Right lobe of liver (tissue), 6 donors: ENCODE results near the gene NRCAM. TPM values are rescaled to one million over a fixed set of nuclear protein-coding genes. Genes with fewer than 3 reads are reported as not detected.

Source experiments
- ATAC-seq, 4 donors: fragments of 200-7000 bp; cut with Tn5 transposase; one replicate each; pipeline ENCODE4 v1.9.1; 2020; ENCODE audit warnings: mild to moderate bottlenecking in 4 of 4, moderate library complexity in 4 of 4
- DNase-seq, 3 donors: peaks; one replicate each; pipeline ENCODE4 v3.0.0-alpha.2; 2020
- H3K27ac ChIP-seq, 3 donors: fragments of 200-600 bp; one replicate each; pipeline ENCODE4 v1.8.0; 2022
- H3K27me3 ChIP-seq, 2 donors: fragments of 200-600 bp; one replicate each; pipeline ENCODE4 v1.8.0; 2022
- H3K36me3 ChIP-seq, 4 donors: fragments of 200-600 bp; sonication (generic) in 1 of 4; one replicate each; pipeline versions ENCODE4 v1.5.1 to v1.8.0; 2017 to 2022; ENCODE audit warnings: control low read depth in 1 of 4
- H3K4me1 ChIP-seq, 4 donors: fragments of 200-600 bp; sonication (generic) in 1 of 4; one replicate each; pipeline versions ENCODE4 v1.5.1 to v1.8.0; 2017 to 2022; ENCODE audit warnings: control low read depth in 1 of 4
- H3K4me3 ChIP-seq, 3 donors: fragments of 200-600 bp; one replicate each; pipeline ENCODE4 v1.8.0; 2022
- H3K9me3 ChIP-seq, 4 donors: fragments of 200-600 bp; sonication (generic) in 1 of 4; one replicate each; pipeline versions ENCODE4 v1.5.1 to v1.8.0; 2017 to 2022; ENCODE audit warnings: control low read depth in 1 of 4
- POLR2A ChIP-seq: fragments of 450-650 bp; IDR thresholded peaks from one replicate; pipeline ENCODE4 v1.6.1; 2017; ENCODE audit warnings: antibody characterized with exemption, mild to moderate bottlenecking
- WGBS: methylation state at CpG from one replicate; pipeline ENCODE4 v1.1.6; 2018; ENCODE audit warnings: low coverage, low lambda C conversion rate; ENCODE audit not compliant: insufficient coverage; ENCODE audit errors: missing lambda C conversion rate; 5-methylcytosine and 5-hydroxymethylcytosine counted together
- intact Hi-C, 2 donors: fragments of 100-400 bp; cut with DNase I; formaldehyde crosslinking; loops; one replicate each; pipeline versions ENCODE4 v1.11.2 to v1.14.1; 2022
- total RNA-seq, 6 experiments: library from RNA; depleted of rRNA in 2 of 6; stranded (reverse); fragments of >200 nt in 2 of 6; fragmentation: NEBNext Ultra II Directional in 3 of 6; extraction: Animal tissue kit (Norgen Biotek cat#: 25700) in 3 of 6; gene quantifications; one replicate each; pipeline versions ENCODE4 v1.1.0 to v1.2.4, GENCODE V29; 2016 to 2023
- TF ChIP-seq, protein P1 (sequence below), 4 donors: fragments of 200-600 bp in 3 of 4; fragments of 450-650 bp in 1 of 4; IDR thresholded peaks; one replicate each; pipeline versions ENCODE4 v1.5.1 to v1.8.0; 2016 to 2022; ENCODE audit warnings: antibody characterized with exemption in 4 of 4, mild to moderate bottlenecking in 2 of 4
- donor health status: DM: no; HTN: yes; CAD: no.
- donor health status: DM: no; HTN: no; CAD: no.
- donor health status: DM: no; HTN: no; CAD: no.
- donor health status: DM: no; HTN: yes; CAD: no.
- donor health status: DM: no; HTN: yes; CAD: no.

NRCAM gene
- total RNA-seq, 6 experiments from 2014 or later = 0.16 to 1.9 (median 0.27) TPM

DNA sequence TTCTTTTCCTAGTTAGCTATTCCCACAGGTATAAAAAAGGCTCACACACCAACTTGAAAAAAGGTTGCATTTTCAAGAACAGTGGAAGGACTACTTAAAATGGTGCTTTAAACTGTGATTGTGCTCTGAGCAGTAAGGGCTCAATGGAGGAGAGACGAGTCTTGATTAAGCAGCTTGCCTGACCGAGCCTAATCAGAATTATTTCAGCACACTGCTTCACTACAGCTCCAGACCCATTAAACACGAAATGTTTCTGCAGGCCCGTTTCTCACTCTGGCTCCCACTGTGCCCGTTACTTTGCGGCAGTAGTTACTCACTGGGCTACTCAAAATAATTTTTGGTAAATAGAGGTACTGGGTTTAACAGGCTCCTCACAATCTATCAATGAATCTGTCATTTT, 126.0 kb downstream of the NRCAM start:
- Histone ChIP-seq H3K27me3 (no peaks in the 10 kb centered on the region), H3K4me3 (no peak overlapping the region), H3K9me3 (no peaks in the 10 kb centered on the region), H3K4me1 (no peaks in the 10 kb centered on the region), H3K36me3 (no peaks in the 10 kb centered on the region), H3K27ac (no peak overlapping the region)
- ATAC-seq (no peak), DNase-seq (no peak)
- intact Hi-C loops = no loop called here
- 79% methylated on average over 6 of the region's 6 CpGs for WGBS
- TF ChIP-seq, protein P1, sequence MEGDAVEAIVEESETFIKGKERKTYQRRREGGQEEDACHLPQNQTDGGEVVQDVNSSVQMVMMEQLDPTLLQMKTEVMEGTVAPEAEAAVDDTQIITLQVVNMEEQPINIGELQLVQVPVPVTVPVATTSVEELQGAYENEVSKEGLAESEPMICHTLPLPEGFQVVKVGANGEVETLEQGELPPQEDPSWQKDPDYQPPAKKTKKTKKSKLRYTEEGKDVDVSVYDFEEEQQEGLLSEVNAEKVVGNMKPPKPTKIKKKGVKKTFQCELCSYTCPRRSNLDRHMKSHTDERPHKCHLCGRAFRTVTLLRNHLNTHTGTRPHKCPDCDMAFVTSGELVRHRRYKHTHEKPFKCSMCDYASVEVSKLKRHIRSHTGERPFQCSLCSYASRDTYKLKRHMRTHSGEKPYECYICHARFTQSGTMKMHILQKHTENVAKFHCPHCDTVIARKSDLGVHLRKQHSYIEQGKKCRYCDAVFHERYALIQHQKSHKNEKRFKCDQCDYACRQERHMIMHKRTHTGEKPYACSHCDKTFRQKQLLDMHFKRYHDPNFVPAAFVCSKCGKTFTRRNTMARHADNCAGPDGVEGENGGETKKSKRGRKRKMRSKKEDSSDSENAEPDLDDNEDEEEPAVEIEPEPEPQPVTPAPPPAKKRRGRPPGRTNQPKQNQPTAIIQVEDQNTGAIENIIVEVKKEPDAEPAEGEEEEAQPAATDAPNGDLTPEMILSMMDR (IDR thresholded peaks at IDR 0.05) = no peak
- TF ChIP-seq POLR2A = no peak

DNA sequence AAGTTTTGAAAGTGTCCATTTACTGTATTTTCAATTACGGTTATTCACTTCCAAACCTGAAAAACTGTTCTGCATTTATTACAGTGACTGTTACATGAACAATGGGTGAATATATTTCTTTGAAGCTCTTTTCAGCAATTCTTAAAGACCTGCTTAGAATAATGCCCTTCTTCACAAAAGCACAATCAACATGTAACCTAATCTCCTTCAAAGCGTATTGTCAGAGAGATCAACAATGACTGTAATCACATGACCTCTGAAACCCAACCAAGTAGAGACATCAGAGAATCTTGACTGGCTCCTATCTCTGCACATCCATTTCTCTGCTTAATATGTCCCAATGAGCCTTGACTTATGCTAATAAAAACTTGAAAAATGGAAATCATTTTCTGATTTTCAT, 126.7 kb downstream of the NRCAM start:
- H3K27me3 ChIP-seq = no peaks in the 10 kb centered on the region
- no peak overlapping the region for H3K4me3 ChIP-seq
- intact Hi-C loops = no loop called here
- no peaks in the 10 kb centered on the region for H3K4me1 ChIP-seq
- H3K27ac ChIP-seq = no peak overlapping the region
- WGBS = 88% methylated on average over 2 of the region's 2 CpGs
- no peak for TF ChIP-seq POLR2A
- TF ChIP-seq, protein P1 (IDR thresholded peaks at IDR 0.05) = no peak
- H3K36me3 ChIP-seq = no peaks in the 10 kb centered on the region
- H3K9me3 ChIP-seq = no peaks in the 10 kb centered on the region
- ATAC-seq = no peak
- no peak for DNase-seq

DNA sequence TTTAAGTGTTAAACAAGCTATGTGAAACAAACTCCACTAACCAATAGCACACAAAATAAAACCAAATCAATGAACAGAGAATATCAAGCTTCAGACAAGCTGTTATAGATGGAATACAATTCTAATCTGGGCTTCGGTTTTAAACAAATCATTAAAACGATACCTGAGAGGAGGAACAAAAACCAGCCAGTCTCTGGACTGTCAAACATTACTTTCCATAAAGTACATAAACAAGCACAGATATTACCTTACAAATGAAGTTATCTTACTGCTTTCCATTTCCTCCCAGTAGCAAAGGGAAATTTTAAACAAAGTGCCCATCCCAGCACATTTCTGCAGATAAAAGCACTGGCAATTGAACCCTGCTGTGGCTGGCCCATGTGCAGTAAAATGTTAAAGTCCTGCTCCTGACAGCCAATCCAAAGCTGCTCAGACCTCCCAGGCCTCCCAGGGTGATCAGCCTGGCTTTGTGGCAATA, 128.0 kb downstream of the NRCAM start:
- intact Hi-C loops = no loop called here
- Histone ChIP-seq H3K27ac (no peak overlapping the region), H3K27me3 (no peaks in the 10 kb centered on the region), H3K36me3 (no peaks in the 10 kb centered on the region), H3K9me3 (no peaks in the 10 kb centered on the region), H3K4me3 (no peak overlapping the region), H3K4me1 (no peaks in the 10 kb centered on the region)
- DNase-seq (no peak), ATAC-seq (no peak)
- 12% methylated on average over 2 of the region's 2 CpGs for WGBS
- TF ChIP-seq, protein P1 (IDR thresholded peaks at IDR 0.05) = no peak
- TF ChIP-seq POLR2A = no peak

DNA sequence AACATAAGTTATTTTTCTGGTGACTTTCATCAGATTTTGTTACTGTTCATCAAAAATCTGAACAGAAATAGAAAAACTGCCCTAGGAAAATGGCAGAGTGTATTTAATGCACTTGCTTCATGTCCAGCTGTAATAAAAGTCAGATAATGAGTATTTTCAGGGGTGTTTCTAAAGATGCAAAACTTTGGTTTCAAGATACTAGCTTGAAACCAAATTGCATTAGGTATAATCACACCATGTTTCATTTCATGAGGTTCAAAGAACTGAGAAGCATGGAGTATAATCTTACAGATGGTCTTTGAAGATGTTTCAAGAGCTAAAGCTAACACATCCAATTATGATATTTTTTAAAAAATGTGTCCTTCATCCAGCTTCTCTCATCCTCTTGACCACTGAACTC, 128.9 kb downstream of the NRCAM start:
- Histone ChIP-seq H3K36me3 (no peaks in the 10 kb centered on the region), H3K4me1 (no peaks in the 10 kb centered on the region), H3K27ac (no peak overlapping the region), H3K27me3 (no peaks in the 10 kb centered on the region), H3K9me3 (no peaks in the 10 kb centered on the region), H3K4me3 (no peak overlapping the region)
- intact Hi-C loops = no loop called here
- TF ChIP-seq POLR2A = no peak
- TF ChIP-seq, protein P1 (IDR thresholded peaks at IDR 0.05) = no peak
- DNase-seq = no peak
- ATAC-seq = no peak

DNA sequence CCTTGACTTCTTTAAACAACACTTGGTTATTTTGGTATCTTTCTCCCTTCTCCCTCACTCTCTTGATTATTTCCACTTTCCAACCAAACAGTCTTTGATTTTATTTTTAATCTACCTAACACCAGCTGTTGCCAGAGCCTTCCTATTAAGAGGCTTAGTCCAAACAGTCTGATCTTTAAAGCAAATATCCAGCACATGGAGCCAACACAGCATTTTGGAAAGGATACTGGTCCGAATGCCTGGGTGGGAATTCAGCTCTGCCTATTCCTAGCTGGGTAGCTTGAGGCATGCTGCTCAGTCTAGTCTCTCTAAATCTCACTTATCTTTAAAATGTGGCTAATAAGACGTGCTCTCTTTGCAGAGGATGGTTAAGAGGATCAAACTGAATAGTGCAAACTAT, 129.3 kb downstream of the NRCAM start:
- no peak overlapping the region for H3K27ac ChIP-seq
- no peak for ATAC-seq
- intact Hi-C loops = no loop called here
- H3K4me1 ChIP-seq = no peaks in the 10 kb centered on the region
- no peaks in the 10 kb centered on the region for H3K27me3 ChIP-seq
- DNase-seq = no peak
- WGBS = 57% methylated on average over 2 of the region's 2 CpGs
- no peak for TF ChIP-seq POLR2A
- no peaks in the 10 kb centered on the region for H3K9me3 ChIP-seq
- H3K36me3 ChIP-seq = no peaks in the 10 kb centered on the region
- no peak overlapping the region for H3K4me3 ChIP-seq
